Mesendoderm (in vitro differentiated cells): Measurements from ENCODE around the gene TNFSF15.

ENCODE experiments used
- DNase-seq: peaks from one replicate; pipeline ENCODE4 v3.0.0; 2013
- H2AK5ac ChIP-seq: 2 replicates; pipeline ENCODE4 v1.6.1; 2013; ENCODE audit warnings: low read length, inconsistent platforms
- H2BK120ac ChIP-seq: 2 replicates; pipeline ENCODE4 v1.6.1; 2013; ENCODE audit warnings: low read depth, mild to moderate bottlenecking, low read length, moderate library complexity, mixed read lengths
- H2BK15ac ChIP-seq: replicated peaks from 2 replicates; pipeline ENCODE4 v1.6.1; 2013; ENCODE audit warnings: low read depth, mild to moderate bottlenecking, moderate library complexity
- H2BK5ac ChIP-seq: 2 replicates; pipeline ENCODE4 v1.6.1; 2013; ENCODE audit warnings: low read length, inconsistent platforms
- H3K18ac ChIP-seq: 2 replicates; pipeline ENCODE4 v1.6.1; 2013; ENCODE audit warnings: mild to moderate bottlenecking, low read length, mixed read lengths
- H3K23ac ChIP-seq: one replicate; pipeline ENCODE4 v1.6.1; 2013; ENCODE audit warnings: low read length
- H3K27ac ChIP-seq: 2 replicates; pipeline ENCODE4 v1.5.1; 2013; ENCODE audit warnings: low read depth, mild to moderate bottlenecking, inconsistent platforms, low read length, moderate library complexity
- H3K27me3 ChIP-seq: 2 replicates; pipeline ENCODE4 v1.6.1; 2013; ENCODE audit warnings: low read length, control low read depth, mild to moderate bottlenecking, inconsistent platforms; ENCODE audit not compliant: insufficient read depth, poor library complexity
- H3K36me3 ChIP-seq: 2 replicates; pipeline ENCODE4 v1.6.1; 2013; ENCODE audit warnings: low read length, inconsistent platforms; ENCODE audit not compliant: control insufficient read depth, insufficient read depth
- H3K4ac ChIP-seq: one replicate; pipeline ENCODE4 v1.6.1; 2013; ENCODE audit warnings: low read depth, mild to moderate bottlenecking, low read length, moderate library complexity
- H3K4me1 ChIP-seq: 2 replicates; pipeline ENCODE4 v1.6.1; 2013; ENCODE audit warnings: low read depth, low read length, inconsistent platforms; ENCODE audit not compliant: control insufficient read depth
- H3K4me2 ChIP-seq: 2 replicates; pipeline ENCODE4 v1.6.1; 2013; ENCODE audit warnings: low read length
- H3K4me3 ChIP-seq: 2 replicates; pipeline ENCODE4 v1.5.1; 2013; ENCODE audit warnings: mild to moderate bottlenecking, low read length
- H3K56ac ChIP-seq: one replicate; pipeline ENCODE4 v1.6.1; 2013; ENCODE audit warnings: low read length
- H3K79me1 ChIP-seq: 2 replicates; pipeline ENCODE4 v1.6.1; 2013; ENCODE audit warnings: low read length, inconsistent platforms
- H3K79me2 ChIP-seq: 2 replicates; pipeline ENCODE4 v1.6.1; 2013; ENCODE audit warnings: mild to moderate bottlenecking, low read length; ENCODE audit not compliant: control insufficient read depth, insufficient read depth
- H3K9ac ChIP-seq: 2 replicates; pipeline ENCODE4 v1.6.1; 2013; ENCODE audit warnings: low read length, inconsistent platforms
- H4K5ac ChIP-seq: one replicate; pipeline ENCODE4 v1.6.1; 2013; ENCODE audit warnings: low read length
- H4K8ac ChIP-seq: one replicate; pipeline ENCODE4 v1.6.1; 2013; ENCODE audit warnings: low read depth, mild to moderate bottlenecking, control low read depth, low read length, moderate library complexity
- WGBS: extraction: QIAGEN DNeasy Blood & Tissue Kit; methylation state at CpG from one replicate; pipeline ENCODE4 v1.1.7; 2013; ENCODE audit warnings: low lambda C conversion rate, missing lambda C conversion rate; ENCODE audit not compliant: insufficient coverage; ENCODE audit errors: extremely low coverage; 5-methylcytosine and 5-hydroxymethylcytosine counted together

Gene TNFSF15

DNA sequence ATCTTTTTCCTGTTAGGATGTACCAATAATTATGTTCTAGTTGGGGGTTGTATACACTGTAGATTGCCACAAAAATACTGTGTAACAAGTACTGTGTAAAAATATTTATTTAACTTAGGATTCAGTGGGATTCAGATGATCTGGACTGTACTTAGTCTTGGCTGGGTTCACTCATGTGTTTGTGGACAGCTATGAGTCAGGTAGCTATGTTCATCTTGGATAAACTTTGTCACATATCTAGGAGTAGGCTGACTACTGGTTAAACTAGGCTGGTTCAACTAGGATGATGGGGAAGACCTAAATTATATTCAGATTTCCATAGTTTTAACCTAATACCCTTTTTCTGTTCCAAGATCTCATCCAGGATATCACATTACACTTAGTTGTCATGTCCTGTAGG lies 32.1 kb upstream of the TNFSF15 start:
- Histone ChIP-seq H3K23ac (no peak overlapping the region), H3K36me3 (no peaks in the 10 kb centered on the region), H4K5ac (no peak overlapping the region), H3K4me3 (no peak overlapping the region), H3K4me2 (no peak overlapping the region), H3K27me3 (no peaks in the 10 kb centered on the region), H2BK5ac (no peak overlapping the region), H2AK5ac (no peak overlapping the region), H3K56ac (no peak overlapping the region), H3K79me1 (no peaks in the 10 kb centered on the region), H3K27ac (no peak overlapping the region), H3K18ac (no peak overlapping the region), H3K79me2 (no peaks in the 10 kb centered on the region), H4K8ac (no peak overlapping the region), H3K4ac (no peak overlapping the region), H2BK120ac (no peak overlapping the region), H3K4me1 (no peaks in the 10 kb centered on the region), H3K9ac (no peak overlapping the region), H2BK15ac (no peak overlapping the region)
- no peak for DNase-seq

DNA sequence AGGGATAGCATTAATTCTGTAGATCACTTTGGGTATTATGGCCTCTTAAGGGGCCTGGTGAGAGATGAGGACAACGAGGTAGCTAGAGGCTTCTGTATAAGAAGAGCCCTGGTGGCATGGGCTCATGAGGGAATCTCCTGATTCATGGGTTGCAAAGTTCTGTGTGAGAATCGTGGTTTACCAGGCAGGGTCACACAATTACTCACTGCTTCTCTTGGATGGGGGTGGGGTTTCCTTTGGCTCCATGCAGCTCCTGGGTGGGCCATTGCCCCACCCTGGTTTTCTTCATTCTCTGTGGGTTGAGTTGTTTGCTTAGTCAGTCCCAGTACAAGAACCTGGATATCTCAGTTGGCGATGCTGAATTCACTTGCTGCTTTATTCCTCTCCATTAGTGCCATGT lies 30.9 kb upstream of the TNFSF15 start:
- no peak overlapping the region for H3K9ac ChIP-seq
- no peak overlapping the region for H3K56ac ChIP-seq
- no peak overlapping the region for H2BK15ac ChIP-seq
- no peak overlapping the region for H3K18ac ChIP-seq
- no CpG with 5 or more reads among the region's 3 CpGs for WGBS
- H3K36me3 ChIP-seq = no peaks in the 10 kb centered on the region
- H4K5ac ChIP-seq = no peak overlapping the region
- H3K4me1 ChIP-seq = no peaks in the 10 kb centered on the region
- no peaks in the 10 kb centered on the region for H3K27me3 ChIP-seq
- H3K79me2 ChIP-seq = no peaks in the 10 kb centered on the region
- no peak overlapping the region for H3K27ac ChIP-seq
- H3K4me2 ChIP-seq = no peak overlapping the region
- no peak overlapping the region for H3K4ac ChIP-seq
- H2AK5ac ChIP-seq = no peak overlapping the region
- H3K79me1 ChIP-seq = no peaks in the 10 kb centered on the region
- H3K4me3 ChIP-seq = no peak overlapping the region
- no peak overlapping the region for H2BK5ac ChIP-seq
- no peak overlapping the region for H4K8ac ChIP-seq
- no peak overlapping the region for H2BK120ac ChIP-seq
- no peak for DNase-seq
- no peak overlapping the region for H3K23ac ChIP-seq

DNA sequence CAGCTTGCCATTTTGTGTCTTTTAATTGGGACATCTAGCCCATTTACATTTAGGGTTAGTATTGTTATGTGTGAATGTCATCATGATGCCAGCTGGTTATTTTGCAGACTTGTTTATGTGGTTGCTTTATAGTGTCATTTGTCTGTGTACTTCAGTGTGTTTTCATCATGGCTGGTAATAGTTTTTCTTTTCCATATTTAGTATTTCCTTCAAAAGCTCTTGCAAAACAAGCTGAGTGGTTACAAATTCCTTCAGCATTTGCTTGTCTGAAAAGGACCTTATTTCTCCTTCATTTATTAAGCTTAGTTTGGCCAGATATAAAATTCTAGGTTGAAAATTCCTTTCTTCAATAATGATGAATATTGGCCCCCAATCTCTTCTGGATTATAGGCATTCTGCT lies 28.5 kb upstream of the TNFSF15 start:
- H3K4me1 ChIP-seq = no peaks in the 10 kb centered on the region
- H3K27me3 ChIP-seq = no peaks in the 10 kb centered on the region
- no peak overlapping the region for H3K4me3 ChIP-seq
- H3K4me2 ChIP-seq = no peak overlapping the region
- H2AK5ac ChIP-seq = no peak overlapping the region
- DNase-seq = no peak
- H3K79me2 ChIP-seq = no peaks in the 10 kb centered on the region
- no peak overlapping the region for H3K56ac ChIP-seq
- H3K79me1 ChIP-seq = no peaks in the 10 kb centered on the region
- no peak overlapping the region for H3K4ac ChIP-seq
- no peak overlapping the region for H2BK5ac ChIP-seq
- H3K27ac ChIP-seq = no peak overlapping the region
- no peak overlapping the region for H3K23ac ChIP-seq
- no peak overlapping the region for H4K8ac ChIP-seq
- no peaks in the 10 kb centered on the region for H3K36me3 ChIP-seq
- no peak overlapping the region for H2BK15ac ChIP-seq
- H3K9ac ChIP-seq = no peak overlapping the region
- no peak overlapping the region for H2BK120ac ChIP-seq
- H4K5ac ChIP-seq = no peak overlapping the region
- no peak overlapping the region for H3K18ac ChIP-seq

DNA sequence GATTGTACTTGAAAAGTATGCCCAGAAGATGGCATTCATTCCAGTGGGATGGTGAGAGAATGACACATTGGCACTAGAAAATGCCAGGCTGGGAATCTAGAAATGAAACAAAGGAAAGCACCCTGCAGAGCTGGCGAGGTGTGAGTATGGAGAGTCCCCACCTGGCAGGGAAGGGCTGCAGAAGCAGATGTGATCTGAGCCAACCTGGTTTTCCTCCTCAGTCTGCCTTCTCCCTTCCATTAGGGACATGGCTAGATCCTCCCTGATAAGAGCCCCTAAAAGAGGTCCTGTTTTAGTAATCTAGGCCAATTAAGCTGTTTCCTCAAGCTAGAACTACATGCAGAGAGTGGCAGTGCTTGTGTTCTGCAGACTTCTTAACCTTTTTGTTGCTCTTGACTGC lies 24.7 kb upstream of the TNFSF15 start:
- H3K23ac ChIP-seq = no peak overlapping the region
- no CpG with 5 or more reads among the region's 1 CpG for WGBS
- no peak for DNase-seq

DNA sequence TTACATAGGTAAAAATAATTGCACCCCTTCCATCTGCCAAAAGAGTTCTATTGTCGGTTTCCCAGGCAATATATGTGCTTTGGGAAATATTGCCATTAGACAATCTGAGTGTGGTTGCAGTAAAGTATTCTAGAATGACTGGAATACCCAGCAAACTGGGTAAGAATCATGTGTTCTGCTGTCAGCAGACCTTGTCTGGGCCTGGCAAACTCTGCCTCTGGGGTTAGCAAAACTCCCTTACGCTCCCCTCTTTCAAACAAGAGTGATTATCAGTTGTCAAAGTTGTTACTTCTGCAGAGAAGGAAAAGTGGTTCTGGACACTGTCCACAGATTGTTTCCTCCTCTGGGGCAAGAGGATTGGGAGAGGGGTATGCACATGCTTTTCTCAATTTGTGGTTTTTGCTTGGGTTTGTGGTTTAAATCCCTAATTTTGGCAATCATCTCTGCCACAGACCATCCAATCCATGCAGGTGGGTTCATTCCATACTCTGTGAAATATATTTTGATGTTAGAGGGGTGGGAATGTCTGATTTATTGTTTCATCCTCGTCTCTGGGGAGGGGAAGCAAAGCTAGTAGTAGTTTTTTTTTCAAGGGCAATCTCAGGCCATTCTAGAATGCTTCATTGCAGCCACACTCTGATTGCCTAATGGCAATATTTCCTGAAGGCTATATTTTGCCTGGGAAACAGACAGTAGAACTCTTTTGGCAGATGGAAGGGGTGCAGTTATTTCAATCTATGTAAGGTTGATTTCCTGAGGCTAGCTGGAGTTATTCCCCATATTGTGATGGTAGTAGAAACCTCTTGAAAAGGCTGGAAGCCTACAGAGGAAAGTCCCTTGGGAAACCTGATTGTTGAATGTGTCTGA lies 24.0 kb upstream of the TNFSF15 start:
- no peak overlapping the region for H3K4me2 ChIP-seq
- WGBS = no CpG with 5 or more reads among the region's 3 CpGs

More for the DNA sequence above, 24.7 kb upstream of the TNFSF15 start:
- Histone ChIP-seq H4K8ac (no peak overlapping the region), H2BK120ac (no peak overlapping the region), H3K27ac (no peak overlapping the region), H4K5ac (no peak overlapping the region), H3K27me3 (no peaks in the 10 kb centered on the region), H3K4ac (no peak overlapping the region), H3K56ac (no peak overlapping the region), H3K18ac (no peak overlapping the region), H3K9ac (no peak overlapping the region), H2BK5ac (no peak overlapping the region), H2BK15ac (no peak overlapping the region), H3K36me3 (no peaks in the 10 kb centered on the region), H3K4me2 (no peak overlapping the region), H3K79me2 (no peaks in the 10 kb centered on the region), H3K79me1 (no peaks in the 10 kb centered on the region), H3K4me3 (no peak overlapping the region), H2AK5ac (no peak overlapping the region), H3K4me1 (peaks cover 2% of the 10 kb centered on the region)

DNA sequence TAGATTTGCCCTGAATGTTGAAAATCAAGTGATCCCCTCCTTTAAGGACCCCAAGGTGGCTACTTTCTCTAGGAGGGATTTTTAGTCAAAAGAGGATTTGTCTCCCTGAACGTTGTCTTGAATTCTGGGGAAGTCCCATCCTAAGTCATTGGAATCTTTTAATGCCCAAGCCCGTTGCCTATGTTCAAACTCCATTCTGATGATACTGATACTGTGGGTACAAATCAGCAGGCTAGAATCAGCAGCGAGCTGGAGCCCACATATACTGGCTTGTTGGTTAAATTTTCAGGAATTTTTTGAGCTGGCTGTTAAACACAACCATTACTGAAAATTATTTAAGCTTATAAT lies 22.4 kb upstream of the TNFSF15 start:
- no peak overlapping the region for H2BK15ac ChIP-seq
- H3K4ac ChIP-seq = no peak overlapping the region
- H3K56ac ChIP-seq = no peak overlapping the region
- no peak overlapping the region for H3K4me3 ChIP-seq
- H3K23ac ChIP-seq = no peak overlapping the region
- no peak overlapping the region for H2BK120ac ChIP-seq
- H3K79me2 ChIP-seq = no peaks in the 10 kb centered on the region
- no peaks in the 10 kb centered on the region for H3K27me3 ChIP-seq
- H2AK5ac ChIP-seq = no peak overlapping the region
- no peaks in the 10 kb centered on the region for H3K36me3 ChIP-seq
- H3K4me1 ChIP-seq = peaks cover 4% of the 10 kb centered on the region
- H3K18ac ChIP-seq = no peak overlapping the region
- H4K8ac ChIP-seq = no peak overlapping the region
- no peak overlapping the region for H4K5ac ChIP-seq
- H3K9ac ChIP-seq = no peak overlapping the region
- no peaks in the 10 kb centered on the region for H3K79me1 ChIP-seq
- H2BK5ac ChIP-seq = no peak overlapping the region
- no peak for DNase-seq
- no CpG with 5 or more reads among the region's 3 CpGs for WGBS
- H3K27ac ChIP-seq = no peak overlapping the region
- H3K4me2 ChIP-seq = no peak overlapping the region

More for the DNA sequence above, 24.0 kb upstream of the TNFSF15 start:
- no peaks in the 10 kb centered on the region for H3K27me3 ChIP-seq
- H3K23ac ChIP-seq = no peak overlapping the region
- no peaks in the 10 kb centered on the region for H3K79me2 ChIP-seq
- no peak overlapping the region for H3K9ac ChIP-seq
- no peak overlapping the region for H3K4me3 ChIP-seq
- DNase-seq = no peak
- H3K27ac ChIP-seq = no peak overlapping the region
- H4K8ac ChIP-seq = no peak overlapping the region
- H4K5ac ChIP-seq = no peak overlapping the region
- no peak overlapping the region for H2AK5ac ChIP-seq
- no peak overlapping the region for H2BK5ac ChIP-seq
- H3K36me3 ChIP-seq = no peaks in the 10 kb centered on the region
- H3K79me1 ChIP-seq = no peaks in the 10 kb centered on the region
- H2BK120ac ChIP-seq = no peak overlapping the region
- H2BK15ac ChIP-seq = no peak overlapping the region
- H3K4me1 ChIP-seq = peaks cover 3% of the 10 kb centered on the region
- no peak overlapping the region for H3K56ac ChIP-seq
- H3K4ac ChIP-seq = no peak overlapping the region
- H3K18ac ChIP-seq = no peak overlapping the region
